ENCODE measurements around the gene NOXA1. TPM values are rescaled to one million over a fixed set of nuclear protein-coding genes. Genes with fewer than 3 reads are reported as not detected.
A peak's percentile ranks its signal among the peaks of the same experiment; 100 is the strongest.

Gene NOXA1
- total RNA-seq, 1 donor from 2014 or later, result 6.5 TPM

DNA sequence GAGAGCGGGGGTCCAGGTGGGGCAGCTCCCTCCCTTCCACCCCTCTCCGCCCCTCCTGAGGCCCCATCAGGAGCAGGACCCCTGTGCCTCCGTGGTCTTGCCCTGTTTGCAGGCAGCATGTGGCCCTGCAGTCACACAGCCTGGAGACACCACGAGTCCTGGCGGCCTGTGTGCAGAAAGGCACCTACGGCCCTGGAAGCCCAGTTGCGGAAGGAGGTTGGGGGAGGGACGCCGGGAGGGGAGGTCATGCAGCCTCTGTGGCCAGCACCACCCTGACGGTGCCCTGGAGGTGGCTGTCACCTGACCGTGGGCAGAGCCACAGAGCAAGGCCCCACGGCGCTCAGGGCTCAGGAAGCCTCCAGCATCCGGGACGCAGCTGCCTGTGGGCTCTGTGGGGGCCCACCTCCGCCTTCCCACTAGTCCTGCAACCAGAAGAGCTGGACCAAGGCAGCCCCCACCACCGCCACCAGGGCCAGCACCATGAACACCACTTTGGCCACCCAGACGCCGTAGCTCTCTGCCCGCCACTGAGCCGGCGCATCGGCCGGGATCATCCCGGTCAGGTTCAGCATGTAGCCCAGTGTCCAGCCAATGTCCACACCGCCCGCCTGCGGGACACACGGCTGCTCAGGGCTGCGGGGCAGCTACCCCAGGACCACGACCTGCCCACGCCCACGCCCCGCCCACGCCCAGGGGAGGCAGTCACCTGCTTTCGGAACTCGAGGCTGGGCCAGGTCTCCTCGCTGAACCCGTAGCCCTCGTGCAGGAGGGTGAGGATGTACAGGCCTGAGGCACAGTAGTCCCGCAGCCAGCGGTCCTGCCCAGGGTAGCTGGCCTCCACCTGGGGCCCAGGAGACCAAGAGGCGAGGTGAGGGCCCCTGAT is 11.5 kb downstream of the NOXA1 start:
- Histone ChIP-seq H3K4me3 (no peak overlapping the region), H3K4me1 (no peaks in the 10 kb centered on the region), H3K27me3 (no peaks in the 10 kb centered on the region), H3K9me3 (no peaks in the 10 kb centered on the region), H3K27ac (no peak overlapping the region), H3K36me3 (no peaks in the 10 kb centered on the region)
- intact Hi-C loops (cut with DNase I), result no loop called here
- ATAC-seq (no peak), DNase-seq (peak; percentile 64)
- TF ChIP-seq, protein P1, sequence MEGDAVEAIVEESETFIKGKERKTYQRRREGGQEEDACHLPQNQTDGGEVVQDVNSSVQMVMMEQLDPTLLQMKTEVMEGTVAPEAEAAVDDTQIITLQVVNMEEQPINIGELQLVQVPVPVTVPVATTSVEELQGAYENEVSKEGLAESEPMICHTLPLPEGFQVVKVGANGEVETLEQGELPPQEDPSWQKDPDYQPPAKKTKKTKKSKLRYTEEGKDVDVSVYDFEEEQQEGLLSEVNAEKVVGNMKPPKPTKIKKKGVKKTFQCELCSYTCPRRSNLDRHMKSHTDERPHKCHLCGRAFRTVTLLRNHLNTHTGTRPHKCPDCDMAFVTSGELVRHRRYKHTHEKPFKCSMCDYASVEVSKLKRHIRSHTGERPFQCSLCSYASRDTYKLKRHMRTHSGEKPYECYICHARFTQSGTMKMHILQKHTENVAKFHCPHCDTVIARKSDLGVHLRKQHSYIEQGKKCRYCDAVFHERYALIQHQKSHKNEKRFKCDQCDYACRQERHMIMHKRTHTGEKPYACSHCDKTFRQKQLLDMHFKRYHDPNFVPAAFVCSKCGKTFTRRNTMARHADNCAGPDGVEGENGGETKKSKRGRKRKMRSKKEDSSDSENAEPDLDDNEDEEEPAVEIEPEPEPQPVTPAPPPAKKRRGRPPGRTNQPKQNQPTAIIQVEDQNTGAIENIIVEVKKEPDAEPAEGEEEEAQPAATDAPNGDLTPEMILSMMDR (IDR thresholded peaks at IDR 0.05), result no peak

DNA sequence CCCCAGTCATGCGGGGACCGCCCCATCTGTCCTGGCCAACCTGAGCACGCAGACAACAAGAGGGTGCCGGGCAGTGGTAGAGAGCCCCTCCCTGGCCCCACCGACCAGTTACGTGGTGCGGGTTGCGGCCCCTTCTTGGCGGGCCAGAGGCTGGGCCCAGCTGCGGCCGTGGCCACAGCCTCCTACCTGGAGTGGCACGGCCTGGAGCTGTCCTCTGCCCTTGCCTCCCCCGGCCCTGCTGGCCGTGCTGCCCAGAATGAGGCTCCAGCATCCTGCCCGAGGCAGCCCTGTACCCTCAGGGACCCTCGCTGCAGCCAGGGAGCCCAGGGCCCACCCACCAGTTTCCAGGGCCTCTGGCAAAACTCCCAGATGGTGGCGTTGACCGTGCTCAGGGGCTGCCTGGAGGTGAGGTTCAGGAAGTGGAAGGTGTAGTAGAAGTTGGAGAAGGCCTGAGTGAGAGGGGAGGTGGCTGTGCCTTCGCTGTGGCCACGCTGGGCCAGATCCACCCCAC is 12.2 kb downstream of the NOXA1 start:
- H3K9me3 ChIP-seq, result no peaks in the 10 kb centered on the region
- no peak overlapping the region for H3K4me3 ChIP-seq
- H3K4me1 ChIP-seq, result no peaks in the 10 kb centered on the region
- H3K27me3 ChIP-seq, result no peaks in the 10 kb centered on the region
- intact Hi-C loops (cut with DNase I), result no loop called here
- H3K27ac ChIP-seq, result no peak overlapping the region
- no peaks in the 10 kb centered on the region for H3K36me3 ChIP-seq
- TF ChIP-seq, protein P1 (IDR thresholded peaks at IDR 0.05), result no peak
- no peak for ATAC-seq
- DNase-seq, result peak; percentile 59

DNA sequence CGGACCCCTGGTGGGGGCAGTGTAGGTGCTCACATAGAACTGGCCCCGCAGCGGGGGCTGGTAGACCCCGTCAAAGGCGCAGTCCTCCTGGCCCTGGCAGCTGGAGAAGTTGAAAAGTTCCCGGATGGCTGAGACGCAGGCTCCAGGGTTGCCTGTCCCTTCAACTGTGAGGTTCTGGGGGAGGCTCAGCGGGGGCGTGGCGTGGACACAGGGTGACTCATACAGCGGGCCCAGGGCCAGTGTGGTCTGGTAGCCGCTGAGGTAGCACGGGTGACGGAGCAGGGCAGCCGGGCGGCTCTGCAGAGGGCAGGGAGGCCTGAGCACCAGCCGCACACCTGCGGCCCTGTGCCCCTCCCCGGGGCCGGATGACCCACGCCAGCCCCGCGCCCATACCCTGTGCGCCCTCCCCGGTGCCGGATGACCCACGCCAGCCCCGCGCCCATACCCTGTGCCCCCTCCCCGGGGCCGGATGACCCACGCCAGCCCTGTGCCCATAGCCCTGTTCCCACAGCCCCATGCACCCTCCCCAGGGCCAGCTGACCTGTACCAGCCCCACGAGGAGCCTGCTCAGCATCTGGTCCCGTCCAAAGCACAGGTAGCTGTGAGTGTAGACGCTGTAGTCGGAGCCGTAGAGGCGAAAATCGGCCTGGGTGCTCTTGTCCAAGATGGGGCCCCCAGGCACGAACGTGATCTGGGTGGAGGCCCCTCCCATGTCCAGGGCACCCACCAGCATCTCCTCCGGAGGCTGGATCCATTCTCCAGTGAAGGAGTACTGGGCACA is 13.0 kb downstream of the NOXA1 start:
- Histone ChIP-seq H3K4me1 (no peaks in the 10 kb centered on the region), H3K27me3 (no peaks in the 10 kb centered on the region), H3K36me3 (no peaks in the 10 kb centered on the region), H3K9me3 (no peaks in the 10 kb centered on the region), H3K4me3 (no peak overlapping the region), H3K27ac (no peak overlapping the region)
- ATAC-seq (peak; percentile 84), DNase-seq (peak; percentile 90)
- intact Hi-C loops (cut with DNase I), result no loop called here
- TF ChIP-seq, protein P1 (IDR thresholded peaks at IDR 0.05), result no peak

GRCh38 chr9:137436761-137437600 is 13.8 kb downstream of the NOXA1 start:
- intact Hi-C loops (cut with DNase I), result no loop called here
- DNase-seq, result peak; percentile 59
- no peaks in the 10 kb centered on the region for H3K4me1 ChIP-seq

More at GRCh38 chr9:137436761-137437600, 13.8 kb downstream of the NOXA1 start:
- Histone ChIP-seq H3K27me3 (no peaks in the 10 kb centered on the region), H3K36me3 (no peaks in the 10 kb centered on the region), H3K4me3 (no peak overlapping the region), H3K9me3 (no peaks in the 10 kb centered on the region), H3K27ac (no peak overlapping the region)
- ATAC-seq, result no peak
- TF ChIP-seq, protein P1 (IDR thresholded peaks at IDR 0.05), result no peak

Measured in upper lobe of right lung (tissue), 1 donor.